Endothelial cell of umbilical vein (primary cell): ENCODE data around the gene MINDY3. TPM values are rescaled to one million over a fixed set of nuclear protein-coding genes. Genes with fewer than 3 reads are reported as not detected.

ENCODE experiments used
- BruUV-seq: library from RNA; stranded (reverse); fragments of 400-500 nt; replicated peaks from 2 replicates; lab custom pipeline; 2021; lab: Mats Ljungman, UMichigan
- CTCF ChIA-PET: fragments of 300-600, 350-600 bp; sonication (Branson Sonifier 250); formaldehyde crosslinking; loops from one replicate; lab custom pipeline; 2021; ENCODE audit warnings: antibody characterized with exemption, inconsistent platforms; lab: Charles Lee
- POLR2A ChIA-PET: fragments of 300-600, 350-600 bp; sonication (Branson Sonifier 250); formaldehyde crosslinking; loops from one replicate; lab custom pipeline; 2021; ENCODE audit warnings: antibody characterized with exemption, inconsistent platforms; lab: Charles Lee
- DNase-seq: peaks from one replicate; pipeline ENCODE4 v3.0.0-alpha.2; 2011; ENCODE audit warnings: low read depth, low spot score
- FAIRE-seq: peaks from 2 replicates; lab custom pipeline; 2011; peaks lifted over from hg19 to GRCh38; lab: Jason Lieb, UNC
- H2AFZ ChIP-seq: 2 replicates; pipeline ENCODE4 v1.6.0; 2012; ENCODE audit warnings: low read depth, low read length, control low read depth, inconsistent platforms
- H3K27ac ChIP-seq: 2 replicates; pipeline ENCODE4 v1.5.1; 2011; ENCODE audit warnings: low read depth, mild to moderate bottlenecking, control low read depth, low read length, moderate library complexity; ENCODE audit not compliant: insufficient read depth
- H3K27me3 ChIP-seq, 2 experiments: 2 replicates each; pipeline versions ENCODE4 v1.6.0 to v1.6.1; 2011; ENCODE audit warnings: low read length in 2 of 2, mixed read lengths in 1 of 2; ENCODE audit not compliant: control insufficient read depth in 2 of 2, insufficient read depth in 2 of 2
- H3K36me3 ChIP-seq, 2 experiments: 2 replicates in 1 of 2; 3 replicates in 1 of 2; pipeline ENCODE4 v1.5.1; 2011; ENCODE audit warnings: low read length in 2 of 2, mild to moderate bottlenecking in 1 of 2, moderate library complexity in 1 of 2; ENCODE audit not compliant: control insufficient read depth in 2 of 2, insufficient read depth in 2 of 2; ENCODE audit errors: extremely low read depth in 1 of 2
- H3K4me1 ChIP-seq: 3 replicates; pipeline ENCODE4 v1.5.1; 2011; ENCODE audit warnings: mild to moderate bottlenecking, low read length; ENCODE audit not compliant: control insufficient read depth, insufficient read depth; ENCODE audit errors: extremely low read depth
- H3K4me2 ChIP-seq: 2 replicates; pipeline ENCODE4 v1.6.1; 2011; ENCODE audit warnings: low read length, control low read depth, mixed read lengths; ENCODE audit not compliant: insufficient read depth
- H3K4me3 ChIP-seq, 3 experiments: fragments of 200-600 bp in 1 of 3; sonication (generic), shearing (Covaris generic) in 1 of 3; replicated peaks in 1 of 3; 2 replicates each; pipeline ENCODE4 v1.5.1; 2011 to 2016; ENCODE audit warnings: control low read depth in 3 of 3, low read length in 3 of 3, mild to moderate bottlenecking in 2 of 3, inconsistent platforms in 1 of 3, low read depth in 1 of 3, moderate library complexity in 1 of 3; ENCODE audit not compliant: insufficient read depth in 1 of 3
- H3K79me2 ChIP-seq: 2 replicates; pipeline ENCODE4 v1.6.0; 2012; ENCODE audit warnings: low read length, inconsistent platforms; ENCODE audit not compliant: control insufficient read depth, insufficient read depth
- H3K9ac ChIP-seq: replicated peaks from 2 replicates; pipeline ENCODE3; 2011; ENCODE audit warnings: low read length, control low read depth; ENCODE audit not compliant: insufficient read depth; ENCODE audit errors: extremely low read depth
- H3K9me1 ChIP-seq: replicated peaks from 3 replicates; pipeline ENCODE4 v1.6.0; 2011; ENCODE audit warnings: mild to moderate bottlenecking, low read length; ENCODE audit not compliant: control insufficient read depth, insufficient read depth; ENCODE audit errors: extremely low read depth
- H3K9me3 ChIP-seq: replicated peaks from 2 replicates; pipeline ENCODE4 v1.5.1; 2012; ENCODE audit warnings: low read length, inconsistent platforms; ENCODE audit not compliant: control insufficient read depth, insufficient read depth
- H4K20me1 ChIP-seq: replicated peaks from 2 replicates; pipeline ENCODE3; 2011; ENCODE audit warnings: mild to moderate bottlenecking, low read length; ENCODE audit not compliant: control insufficient read depth, insufficient read depth; ENCODE audit errors: extremely low read depth
- CTCF ChIP-seq, 2 donors: IDR thresholded peaks; 1 replicate in 1 of 2; 2 replicates in 1 of 2; pipeline ENCODE4 v1.5.1; 2011; ENCODE audit warnings: low read length in 2 of 2, mild to moderate bottlenecking in 2 of 2, moderate library complexity in 2 of 2, control low read depth in 1 of 2, inconsistent platforms in 1 of 2, low read depth in 1 of 2; ENCODE audit not compliant: insufficient read depth in 1 of 2; ENCODE audit errors: extremely low read depth in 1 of 2
- EZH2 ChIP-seq: IDR thresholded peaks from 2 replicates; pipeline ENCODE4 v1.6.1; 2012; ENCODE audit warnings: borderline replicate concordance, low read depth, mild to moderate bottlenecking, moderate library complexity, low read length, inconsistent platforms; ENCODE audit not compliant: severe bottlenecking
- FOS ChIP-seq: IDR thresholded peaks from 2 replicates; pipeline ENCODE4 v1.6.1; 2011; ENCODE audit warnings: mild to moderate bottlenecking, low read length, moderate library complexity, borderline replicate concordance; ENCODE audit not compliant: insufficient read depth
- GATA2 ChIP-seq: IDR thresholded peaks from 2 replicates; pipeline ENCODE4 v1.7.0; 2011; ENCODE audit warnings: low read depth, mild to moderate bottlenecking, moderate library complexity, mixed read lengths, low read length; ENCODE audit not compliant: insufficient read length, insufficient read depth
- JUN ChIP-seq: IDR thresholded peaks from 2 replicates; pipeline ENCODE4 v1.6.1; 2011; ENCODE audit warnings: borderline replicate concordance, low read depth; ENCODE audit not compliant: insufficient read length, insufficient read depth
- MAX ChIP-seq: IDR thresholded peaks from 2 replicates; pipeline ENCODE4 v1.6.1; 2011; ENCODE audit not compliant: insufficient read depth, insufficient read length
- MYC ChIP-seq: IDR thresholded peaks from one replicate; pipeline ENCODE4 v1.6.1; 2011; ENCODE audit warnings: mild to moderate bottlenecking, low read depth, low read length
- POLR2A ChIP-seq: IDR thresholded peaks from 2 replicates; pipeline ENCODE4 v1.6.1; 2012; ENCODE audit warnings: low read depth, mild to moderate bottlenecking, control low read depth, low read length
- POLR2AphosphoS5 ChIP-seq: IDR thresholded peaks from 2 replicates; pipeline ENCODE4 v1.6.1; 2012; ENCODE audit warnings: low read depth, mild to moderate bottlenecking, control low read depth, low read length, moderate library complexity; ENCODE audit not compliant: insufficient read depth
- dilution Hi-C: fragments of 300-500 bp; cut with MboI; formaldehyde crosslinking; loops from one replicate; pipeline ENCODE4 v1.15.0; 2019; ENCODE audit warnings: low sequenced_read_pairs; ENCODE audit not compliant: extremely low pct_ligation_motif_present
- intact Hi-C: fragments of 100-400 bp; cut with micrococcal nuclease; formaldehyde crosslinking; loops from one replicate; pipeline ENCODE4 v1.10.0; 2022
- polyA plus RNA-seq, 4 experiments: library from polyadenylated mRNA; depleted of rRNA in 3 of 4; stranded (reverse) in 3 of 4; unstranded in 1 of 4; fragments of >200 nt; gene quantifications; 2 replicates each; pipeline versions ENCODE4 v1.2.1 to v1.2.3, GENCODE V29; 2011 to 2012; ENCODE audit warnings: missing spikeins in 1 of 4
- total RNA-seq: library from RNA; stranded (reverse); gene quantifications from 2 replicates; pipeline ENCODE4 v1.2.3, GENCODE V29; 2021

MINDY3 gene
- total and polyA plus RNA-seq, 2 donors (not counting 3 experiments of a cell fraction or from before 2014, with no cell fraction given) = 7.5 to 20.2 TPM

GRCh38 chr10:15801147-15801546, 59.2 kb downstream of the MINDY3 start:
- no peaks in the 10 kb centered on the region for H3K9me3 ChIP-seq
- H3K9ac ChIP-seq = no peak overlapping the region
- POLR2A ChIA-PET = no interaction called here
- no peak for DNase-seq
- FAIRE-seq = no peak
- no peaks in the 10 kb centered on the region for H3K27me3 ChIP-seq
- H3K9me1 ChIP-seq = no peaks in the 10 kb centered on the region
- no peaks in the 10 kb centered on the region for H4K20me1 ChIP-seq
- no peak overlapping the region for H3K4me2 ChIP-seq
- BruUV-seq = no TSS peak
- TF ChIP-seq MAX = no peak
- TF ChIP-seq CTCF (IDR thresholded peaks at IDR 0.05; ENCODE audit: extremely low read depth in 1 of 2, insufficient read depth in 1 of 2, low read depth in 1 of 2, low read length in 2 of 2) = no peak
- TF ChIP-seq EZH2 = no peak
- no peak for TF ChIP-seq JUN
- no peak for TF ChIP-seq FOS
- no peak for TF ChIP-seq MYC
- no peak for TF ChIP-seq POLR2A
- no peak for TF ChIP-seq GATA2
- TF ChIP-seq POLR2AphosphoS5 = no peak
- H3K36me3 ChIP-seq = peaks cover 0 to 2% of the 10 kb centered on the region in 2 experiments
- H3K79me2 ChIP-seq = no peaks in the 10 kb centered on the region
- no peaks in the 10 kb centered on the region for H3K4me1 ChIP-seq
- CTCF ChIA-PET = interaction anchor here (1.1 to 1.6 kb wide), 2 partner anchors 17 to 56 kb away, joined by 3 to 4 read pairs; no protein-coding TSS in a partner anchor
- dilution Hi-C loops = no loop called here
- no peak overlapping the region for H3K4me3 ChIP-seq
- no peak overlapping the region for H3K27ac ChIP-seq
- no peak overlapping the region for H2AFZ ChIP-seq
- intact Hi-C loops = no loop called here
